Measurements from ENCODE around the gene ASAP2.

The ASAP2 gene

DNA sequence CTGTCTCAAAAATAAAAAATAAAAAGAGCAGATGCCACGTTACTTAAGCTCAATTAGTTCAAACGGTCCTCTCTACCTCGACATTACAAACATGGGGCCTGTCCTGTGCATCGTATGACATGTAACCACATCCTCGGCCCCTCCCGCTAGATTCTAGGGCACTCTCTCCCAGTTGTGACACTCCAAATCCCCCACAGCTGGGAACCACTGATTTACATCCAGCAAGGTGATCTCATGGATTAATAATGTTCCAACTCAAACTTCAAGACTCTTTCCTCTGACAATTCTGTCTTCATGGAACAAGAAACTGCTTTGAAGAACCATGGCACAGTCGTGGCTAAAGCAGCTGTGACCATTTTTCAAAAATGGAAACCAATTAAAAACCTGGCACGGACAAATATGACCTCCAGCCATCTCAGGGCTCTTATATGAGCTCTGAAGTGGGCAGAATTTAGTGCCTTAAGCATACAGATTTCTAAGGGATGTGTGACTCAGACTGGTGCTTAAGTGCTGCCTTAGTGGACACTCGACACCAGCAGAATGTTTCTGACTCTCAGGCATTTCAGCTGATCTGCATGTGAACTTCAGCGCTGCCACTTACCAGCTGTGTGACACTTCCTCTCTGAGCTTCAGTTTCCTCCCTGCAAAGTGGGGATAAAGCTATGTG lies 31.7 kb upstream of the ASAP2 start:
- Mint-ChIP-seq H3K36me3 (no peaks in the 10 kb centered on the region), H3K9me3 (ENCODE audit: low read depth) (no peaks in the 10 kb centered on the region), H3K4me1 (ENCODE audit: low read depth) (no peaks in the 10 kb centered on the region), H3K27me3 (peaks cover 12% of the 10 kb centered on the region), H3K4me3 (no peak overlapping the region), H3K27ac (no peak overlapping the region)

DNA sequence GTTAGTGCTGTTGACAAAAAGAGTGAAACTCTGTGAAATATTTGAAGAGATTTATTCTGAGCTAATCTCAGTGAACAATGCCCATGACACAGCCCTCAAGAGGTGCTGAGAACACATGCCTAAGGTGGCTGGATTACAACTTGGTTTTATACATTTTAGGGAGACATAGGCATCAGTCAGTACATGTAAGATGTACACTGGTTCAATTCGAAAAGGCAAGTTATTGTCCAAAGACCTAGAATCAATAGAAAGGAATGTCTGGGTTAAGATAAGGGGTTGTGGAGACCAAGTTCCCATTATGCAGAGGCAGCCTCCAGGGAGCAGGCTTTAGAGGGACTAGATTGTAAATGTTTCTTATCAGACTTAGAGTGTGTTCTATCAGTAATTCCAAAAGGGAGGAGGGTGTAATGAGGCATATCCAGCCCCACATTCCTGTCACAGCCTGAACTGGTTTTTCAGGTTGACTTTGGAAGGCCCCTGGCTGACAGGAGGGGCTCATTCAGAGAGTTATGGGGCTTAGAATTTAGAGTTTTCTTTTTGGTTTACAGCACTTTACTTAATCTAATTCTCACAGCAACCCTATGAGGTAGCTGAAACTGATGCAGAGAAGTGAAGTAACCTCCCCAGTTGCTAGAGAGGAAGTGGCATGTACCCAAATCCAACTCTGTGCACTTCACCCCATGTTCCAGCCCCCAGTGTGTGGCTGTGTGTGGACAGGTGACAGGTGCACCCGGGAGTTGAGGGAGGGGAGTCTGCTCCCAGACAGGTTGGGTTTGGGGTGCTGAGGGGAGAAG lies 28.3 kb upstream of the ASAP2 start:
- Mint-ChIP-seq H3K4me1 (ENCODE audit: low read depth) (no peaks in the 10 kb centered on the region), H3K36me3 (no peaks in the 10 kb centered on the region), H3K9me3 (ENCODE audit: low read depth) (no peaks in the 10 kb centered on the region), H3K4me3 (no peak overlapping the region), H3K27me3 (peaks cover 10% of the 10 kb centered on the region), H3K27ac (no peak overlapping the region)

DNA sequence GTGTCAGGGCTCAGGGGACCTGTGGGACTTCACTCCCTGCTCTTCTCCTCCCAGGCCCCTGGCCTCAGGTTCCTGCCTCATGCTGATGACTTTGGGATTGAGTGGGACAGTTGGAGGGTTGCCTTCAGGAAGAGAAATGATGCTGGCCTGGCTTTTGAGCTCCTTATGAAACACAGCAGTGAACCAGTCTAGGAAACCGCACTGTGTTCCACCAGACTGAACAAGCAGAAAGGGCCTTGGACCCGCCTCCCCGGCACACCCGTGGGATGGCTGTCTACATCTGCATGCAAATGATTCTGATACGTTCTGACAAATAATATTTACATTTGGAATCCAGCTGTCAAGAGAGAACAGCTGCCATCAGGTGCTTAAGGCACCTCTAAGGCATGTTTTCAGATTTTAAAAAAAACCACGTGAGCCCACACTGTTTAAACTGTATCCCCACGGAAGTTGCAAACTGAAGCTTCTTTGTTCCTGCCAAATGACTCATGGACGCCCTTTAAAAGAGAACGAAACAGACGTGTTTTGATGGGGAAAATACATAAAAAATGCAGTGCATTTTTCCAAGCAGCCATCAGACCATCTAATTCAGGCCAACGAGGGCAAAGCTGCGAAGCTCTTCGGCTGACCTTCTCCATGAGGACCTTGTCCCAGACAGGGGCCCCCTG lies 27.6 kb upstream of the ASAP2 start:
- Mint-ChIP-seq H3K36me3 (no peaks in the 10 kb centered on the region), H3K27me3 (peaks cover 10% of the 10 kb centered on the region), H3K27ac (no peak overlapping the region)

GRCh38 chr2:9179572-9180201 lies 26.9 kb upstream of the ASAP2 start:
- H3K36me3 Mint-ChIP-seq, result no peaks in the 10 kb centered on the region
- no peak overlapping the region for H3K27ac Mint-ChIP-seq
- no peaks in the 10 kb centered on the region for H3K9me3 Mint-ChIP-seq (ENCODE audit: low read depth)
- H3K4me3 Mint-ChIP-seq, result no peak overlapping the region
- no peaks in the 10 kb centered on the region for H3K4me1 Mint-ChIP-seq (ENCODE audit: low read depth)
- H3K27me3 Mint-ChIP-seq, result peaks cover 10% of the 10 kb centered on the region

More for the DNA sequence above, 27.6 kb upstream of the ASAP2 start:
- no peaks in the 10 kb centered on the region for H3K4me1 Mint-ChIP-seq (ENCODE audit: low read depth)
- H3K4me3 Mint-ChIP-seq, result no peak overlapping the region
- no peaks in the 10 kb centered on the region for H3K9me3 Mint-ChIP-seq (ENCODE audit: low read depth)

DNA sequence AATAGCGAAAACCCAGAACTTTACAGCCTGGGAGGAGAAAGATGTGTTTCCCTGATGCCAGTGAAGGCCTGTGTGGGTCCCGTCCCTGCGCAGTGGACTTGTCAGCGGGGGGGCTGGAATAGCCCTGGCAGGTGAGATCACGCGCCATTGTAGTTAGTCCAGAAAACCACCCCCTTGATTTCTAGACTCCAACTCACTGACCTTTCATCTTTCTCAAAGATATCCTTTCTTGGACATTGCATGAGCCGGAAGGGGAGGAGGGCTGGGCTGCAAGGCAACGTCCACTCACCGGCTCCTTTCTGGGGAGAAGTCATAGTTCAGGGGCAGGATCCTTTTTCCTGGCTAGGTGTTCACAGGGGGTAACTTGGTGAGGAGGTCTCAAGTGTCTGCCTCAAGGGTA lies 22.3 kb upstream of the ASAP2 start:
- H3K4me1 Mint-ChIP-seq (ENCODE audit: low read depth), result no peaks in the 10 kb centered on the region
- no peaks in the 10 kb centered on the region for H3K36me3 Mint-ChIP-seq
- H3K9me3 Mint-ChIP-seq (ENCODE audit: low read depth), result no peaks in the 10 kb centered on the region
- no peak overlapping the region for H3K4me3 Mint-ChIP-seq
- no peak overlapping the region for H3K27ac Mint-ChIP-seq
- peaks cover 11% of the 10 kb centered on the region for H3K27me3 Mint-ChIP-seq

DNA sequence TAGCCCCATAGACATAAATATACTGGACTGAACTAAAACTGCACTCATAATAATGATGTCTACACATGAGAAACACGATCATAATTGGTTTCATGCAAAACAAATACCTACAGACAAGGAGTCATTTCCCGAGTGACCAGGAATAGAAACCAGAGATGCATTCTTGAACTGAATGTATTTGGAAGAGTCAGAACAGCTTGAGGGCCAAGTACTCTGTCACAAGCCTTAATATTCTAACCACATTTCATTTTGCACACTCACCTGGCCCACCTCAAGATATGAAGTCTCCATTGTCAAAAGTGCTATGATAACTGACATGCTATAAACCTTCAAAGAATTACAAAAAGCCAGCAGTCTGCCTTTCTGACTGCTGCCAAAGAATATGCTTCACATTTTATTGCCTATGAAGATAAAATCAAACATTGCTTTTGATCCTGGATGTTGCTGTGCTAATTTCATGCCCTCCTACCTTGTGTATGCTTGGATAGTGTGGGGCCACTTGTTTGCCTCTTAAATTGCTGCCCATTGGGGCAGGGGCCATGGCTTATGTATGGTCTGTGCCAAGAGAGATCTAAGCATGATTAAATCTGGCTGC lies 18.9 kb upstream of the ASAP2 start:
- Mint-ChIP-seq H3K36me3 (no peaks in the 10 kb centered on the region), H3K4me3 (no peak overlapping the region), H3K27ac (no peak overlapping the region), H3K27me3 (peaks cover 3% of the 10 kb centered on the region), H3K9me3 (ENCODE audit: low read depth) (no peaks in the 10 kb centered on the region), H3K4me1 (ENCODE audit: low read depth) (no peaks in the 10 kb centered on the region)

DNA sequence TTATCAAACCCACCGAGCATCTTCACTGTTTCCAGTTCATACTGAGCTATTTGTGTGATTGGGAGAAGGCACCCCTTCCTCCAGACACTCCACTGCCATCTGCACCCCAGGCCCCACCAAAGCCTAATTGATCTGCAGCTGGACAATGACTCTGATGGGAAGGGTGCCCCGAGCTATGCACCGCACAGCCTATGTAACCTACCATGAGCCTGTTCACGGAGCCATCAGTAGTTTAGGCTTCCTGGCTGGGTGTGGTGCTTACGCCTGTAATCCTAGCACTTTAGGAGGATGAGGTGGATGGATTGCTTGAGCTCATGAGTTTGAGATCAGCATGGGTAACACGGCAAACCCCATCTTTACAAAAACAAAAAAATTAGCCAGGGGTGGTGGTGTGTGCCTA lies 17.8 kb upstream of the ASAP2 start:
- Mint-ChIP-seq H3K27ac (no peak overlapping the region), H3K27me3 (peaks cover 3% of the 10 kb centered on the region), H3K36me3 (no peaks in the 10 kb centered on the region), H3K9me3 (ENCODE audit: low read depth) (no peaks in the 10 kb centered on the region), H3K4me1 (ENCODE audit: low read depth) (no peaks in the 10 kb centered on the region), H3K4me3 (no peak overlapping the region)

DNA sequence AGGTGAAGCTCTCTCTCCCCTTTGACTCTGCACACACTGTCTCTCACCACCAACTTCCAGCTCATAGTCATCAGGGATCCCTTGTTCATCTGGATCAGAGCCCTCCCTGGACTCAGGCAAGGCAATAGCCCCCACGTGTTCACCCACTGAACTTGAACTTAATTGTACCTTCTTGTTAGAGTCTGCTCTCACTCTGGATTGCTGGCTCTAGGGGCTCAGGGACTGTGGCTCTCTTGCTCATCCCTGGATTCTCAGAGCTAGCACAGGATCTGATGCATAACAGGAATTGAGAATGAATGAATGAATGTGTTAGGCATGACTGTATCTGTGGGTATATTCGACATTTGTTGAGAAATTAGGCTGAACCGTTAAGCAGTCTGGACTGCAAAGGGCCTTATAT lies 16.7 kb upstream of the ASAP2 start:
- Mint-ChIP-seq H3K4me3 (no peak overlapping the region), H3K36me3 (no peaks in the 10 kb centered on the region), H3K4me1 (ENCODE audit: low read depth) (no peaks in the 10 kb centered on the region), H3K27me3 (peaks cover 4% of the 10 kb centered on the region), H3K9me3 (ENCODE audit: low read depth) (no peaks in the 10 kb centered on the region), H3K27ac (no peak overlapping the region)

GRCh38 chr2:9191041-9191481 lies 15.6 kb upstream of the ASAP2 start:
- Mint-ChIP-seq H3K4me3 (no peak overlapping the region), H3K36me3 (no peaks in the 10 kb centered on the region), H3K9me3 (ENCODE audit: low read depth) (no peaks in the 10 kb centered on the region)

GRCh38 chr2:9192712-9193111 lies 13.9 kb upstream of the ASAP2 start:
- Mint-ChIP-seq H3K36me3 (no peaks in the 10 kb centered on the region), H3K27ac (no peak overlapping the region), H3K9me3 (ENCODE audit: low read depth) (no peaks in the 10 kb centered on the region), H3K27me3 (peaks cover 7% of the 10 kb centered on the region), H3K4me1 (ENCODE audit: low read depth) (no peaks in the 10 kb centered on the region), H3K4me3 (no peak overlapping the region)

More at GRCh38 chr2:9191041-9191481, 15.6 kb upstream of the ASAP2 start:
- no peaks in the 10 kb centered on the region for H3K4me1 Mint-ChIP-seq (ENCODE audit: low read depth)
- peaks cover 4% of the 10 kb centered on the region for H3K27me3 Mint-ChIP-seq
- H3K27ac Mint-ChIP-seq, result no peak overlapping the region

DNA sequence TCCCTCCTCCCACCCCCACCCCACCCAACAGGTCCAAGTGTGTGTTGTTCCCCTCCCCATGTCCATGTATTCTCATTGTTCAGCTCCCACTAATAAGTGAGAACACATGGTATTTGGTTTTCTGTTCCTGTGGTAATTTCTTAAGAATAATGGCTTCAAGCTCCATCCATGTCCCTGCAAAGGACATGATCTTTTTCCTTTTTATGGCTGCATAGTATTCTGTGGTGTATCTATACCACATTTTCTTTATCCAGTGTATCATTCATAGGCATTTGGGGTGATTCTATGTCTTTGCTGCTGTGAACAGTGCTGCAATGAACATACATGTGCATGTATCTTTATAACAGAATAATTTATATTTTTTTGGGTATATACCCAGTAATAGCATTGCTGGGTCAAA lies 12.3 kb upstream of the ASAP2 start:
- peaks cover 14% of the 10 kb centered on the region for H3K27me3 Mint-ChIP-seq

GRCh38 chr2:9196637-9197036 lies 10.0 kb upstream of the ASAP2 start:
- Mint-ChIP-seq H3K27ac (no peak overlapping the region), H3K9me3 (ENCODE audit: low read depth) (no peaks in the 10 kb centered on the region), H3K36me3 (peaks cover 2% of the 10 kb centered on the region), H3K4me3 (no peak overlapping the region), H3K4me1 (ENCODE audit: low read depth) (no peaks in the 10 kb centered on the region), H3K27me3 (peaks cover 23% of the 10 kb centered on the region)

More for the DNA sequence above, 12.3 kb upstream of the ASAP2 start:
- H3K27ac Mint-ChIP-seq, result no peak overlapping the region
- peaks cover 2% of the 10 kb centered on the region for H3K36me3 Mint-ChIP-seq
- no peaks in the 10 kb centered on the region for H3K9me3 Mint-ChIP-seq (ENCODE audit: low read depth)
- H3K4me1 Mint-ChIP-seq (ENCODE audit: low read depth), result no peaks in the 10 kb centered on the region
- H3K4me3 Mint-ChIP-seq, result no peak overlapping the region

DNA sequence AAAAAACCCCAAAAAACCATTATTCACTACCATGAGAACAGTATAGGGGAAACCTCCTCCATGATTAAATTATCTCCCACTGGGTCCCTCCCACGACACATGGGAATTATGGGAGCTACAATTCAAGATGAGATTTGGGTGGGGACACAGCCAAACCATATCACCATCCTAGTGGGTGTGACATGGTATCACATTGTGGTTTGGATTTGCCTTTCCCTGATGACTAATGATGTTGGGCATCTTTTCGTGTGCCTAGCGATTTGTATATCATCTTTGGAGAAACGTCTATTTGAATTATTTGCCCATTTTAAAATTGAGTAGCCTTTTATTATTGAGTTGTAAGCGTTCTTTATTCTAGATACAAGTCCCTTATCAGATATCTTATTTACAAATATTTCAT lies 8.7 kb upstream of the ASAP2 start:
- Mint-ChIP-seq H3K27me3 (peaks cover 26% of the 10 kb centered on the region), H3K4me1 (ENCODE audit: low read depth) (no peaks in the 10 kb centered on the region), H3K4me3 (no peak overlapping the region), H3K27ac (no peak overlapping the region), H3K36me3 (peaks cover 2% of the 10 kb centered on the region), H3K9me3 (ENCODE audit: low read depth) (no peaks in the 10 kb centered on the region)

GRCh38 chr2:9199716-9200632 lies 6.6 kb upstream of the ASAP2 start:
- peaks cover 2% of the 10 kb centered on the region for H3K36me3 Mint-ChIP-seq

More at GRCh38 chr2:9199716-9200632, 6.6 kb upstream of the ASAP2 start:
- H3K9me3 Mint-ChIP-seq (ENCODE audit: low read depth), result no peaks in the 10 kb centered on the region
- H3K4me3 Mint-ChIP-seq, result no peak overlapping the region
- H3K4me1 Mint-ChIP-seq (ENCODE audit: low read depth), result no peaks in the 10 kb centered on the region
- H3K27me3 Mint-ChIP-seq, result peaks cover 34% of the 10 kb centered on the region
- no peak overlapping the region for H3K27ac Mint-ChIP-seq

Data from activated naive CD8-positive, alpha-beta T cell (primary cell).